Measurements from ENCODE around the gene PSMB5.

DNA sequence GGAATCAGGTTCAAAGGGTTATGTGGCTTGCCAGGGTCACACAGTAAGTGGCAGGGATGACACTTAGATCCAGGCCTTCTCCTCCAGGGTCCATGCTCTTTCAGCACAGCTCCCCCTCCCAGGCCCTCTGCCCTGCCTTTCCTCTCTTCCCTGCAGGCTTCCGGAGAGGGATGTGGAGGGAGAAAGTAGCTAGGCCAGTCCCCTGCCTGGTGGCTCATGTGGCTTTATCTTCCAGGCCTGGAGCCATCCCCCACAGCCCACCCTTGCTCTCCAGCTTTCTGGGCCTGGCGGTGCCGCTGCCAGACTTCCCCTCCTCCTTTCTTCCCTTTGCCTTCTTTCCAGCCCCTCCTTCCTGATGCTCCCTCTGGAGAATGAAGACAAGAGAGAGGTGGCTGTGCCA is 9.1 kb upstream of the PSMB5 start:
- TF ChIP-seq NR2C2 (CRISPR knock-in tag; IDR thresholded peaks at IDR 0.05) (no peak), TEAD1 (CRISPR knock-in tag; IDR thresholded peaks at IDR 0.05) (no peak), IRF2 (CRISPR knock-in tag; IDR thresholded peaks at IDR 0.05; ENCODE audit: borderline replicate concordance, low read depth) (no peak), TP53 (CRISPR knock-in tag; IDR thresholded peaks at IDR 0.05) (no peak), CREM (CRISPR knock-in tag; IDR thresholded peaks at IDR 0.05) (no peak), CBFB (CRISPR knock-in tag; IDR thresholded peaks at IDR 0.05; ENCODE audit: low read depth) (no peak), ZNF263 (CRISPR knock-in tag; IDR thresholded peaks at IDR 0.05; ENCODE audit: low read depth) (no peak), MYBL2 (CRISPR knock-in tag; IDR thresholded peaks at IDR 0.05) (no peak), RELA (CRISPR knock-in tag; IDR thresholded peaks at IDR 0.05; ENCODE audit: borderline replicate concordance) (no peak)
- TF ChIP-seq, protein P1, sequence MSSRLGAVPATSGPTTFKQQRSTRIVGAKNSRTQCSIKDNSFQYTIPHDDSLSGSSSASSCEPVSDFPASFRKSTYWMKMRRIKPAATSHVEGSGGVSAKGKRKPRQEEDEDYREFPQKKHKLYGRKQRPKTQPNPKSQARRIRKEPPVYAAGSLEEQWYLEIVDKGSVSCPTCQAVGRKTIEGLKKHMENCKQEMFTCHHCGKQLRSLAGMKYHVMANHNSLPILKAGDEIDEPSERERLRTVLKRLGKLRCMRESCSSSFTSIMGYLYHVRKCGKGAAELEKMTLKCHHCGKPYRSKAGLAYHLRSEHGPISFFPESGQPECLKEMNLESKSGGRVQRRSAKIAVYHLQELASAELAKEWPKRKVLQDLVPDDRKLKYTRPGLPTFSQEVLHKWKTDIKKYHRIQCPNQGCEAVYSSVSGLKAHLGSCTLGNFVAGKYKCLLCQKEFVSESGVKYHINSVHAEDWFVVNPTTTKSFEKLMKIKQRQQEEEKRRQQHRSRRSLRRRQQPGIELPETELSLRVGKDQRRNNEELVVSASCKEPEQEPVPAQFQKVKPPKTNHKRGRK (CRISPR knock-in tag; IDR thresholded peaks at IDR 0.05; ENCODE audit: borderline replicate concordance): no peak
- TF ChIP-seq, protein P2, sequence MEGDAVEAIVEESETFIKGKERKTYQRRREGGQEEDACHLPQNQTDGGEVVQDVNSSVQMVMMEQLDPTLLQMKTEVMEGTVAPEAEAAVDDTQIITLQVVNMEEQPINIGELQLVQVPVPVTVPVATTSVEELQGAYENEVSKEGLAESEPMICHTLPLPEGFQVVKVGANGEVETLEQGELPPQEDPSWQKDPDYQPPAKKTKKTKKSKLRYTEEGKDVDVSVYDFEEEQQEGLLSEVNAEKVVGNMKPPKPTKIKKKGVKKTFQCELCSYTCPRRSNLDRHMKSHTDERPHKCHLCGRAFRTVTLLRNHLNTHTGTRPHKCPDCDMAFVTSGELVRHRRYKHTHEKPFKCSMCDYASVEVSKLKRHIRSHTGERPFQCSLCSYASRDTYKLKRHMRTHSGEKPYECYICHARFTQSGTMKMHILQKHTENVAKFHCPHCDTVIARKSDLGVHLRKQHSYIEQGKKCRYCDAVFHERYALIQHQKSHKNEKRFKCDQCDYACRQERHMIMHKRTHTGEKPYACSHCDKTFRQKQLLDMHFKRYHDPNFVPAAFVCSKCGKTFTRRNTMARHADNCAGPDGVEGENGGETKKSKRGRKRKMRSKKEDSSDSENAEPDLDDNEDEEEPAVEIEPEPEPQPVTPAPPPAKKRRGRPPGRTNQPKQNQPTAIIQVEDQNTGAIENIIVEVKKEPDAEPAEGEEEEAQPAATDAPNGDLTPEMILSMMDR (IDR thresholded peaks at IDR 0.05): no peak
- TF ChIP-seq, protein P3, sequence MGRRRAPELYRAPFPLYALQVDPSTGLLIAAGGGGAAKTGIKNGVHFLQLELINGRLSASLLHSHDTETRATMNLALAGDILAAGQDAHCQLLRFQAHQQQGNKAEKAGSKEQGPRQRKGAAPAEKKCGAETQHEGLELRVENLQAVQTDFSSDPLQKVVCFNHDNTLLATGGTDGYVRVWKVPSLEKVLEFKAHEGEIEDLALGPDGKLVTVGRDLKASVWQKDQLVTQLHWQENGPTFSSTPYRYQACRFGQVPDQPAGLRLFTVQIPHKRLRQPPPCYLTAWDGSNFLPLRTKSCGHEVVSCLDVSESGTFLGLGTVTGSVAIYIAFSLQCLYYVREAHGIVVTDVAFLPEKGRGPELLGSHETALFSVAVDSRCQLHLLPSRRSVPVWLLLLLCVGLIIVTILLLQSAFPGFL (CRISPR knock-in tag; IDR thresholded peaks at IDR 0.05; ENCODE audit: borderline replicate concordance): no peak
